IMR-90 (cell line): Measurements from ENCODE around the gene NT5DC2. TPM values are rescaled to one million over a fixed set of nuclear protein-coding genes. Genes with fewer than 3 reads are reported as not detected.

Source experiments
- ATAC-seq: fragments of 200-7000 bp; cut with Tn5 transposase; 2 replicates; pipeline ENCODE4 v1.9.1; 2020; ENCODE audit warnings: low read depth, mild to moderate bottlenecking, moderate library complexity
- BruUV-seq: library from RNA; stranded (reverse); fragments of 400-500 nt; replicated peaks from 2 replicates; lab custom pipeline; 2021; lab: Mats Ljungman, UMichigan
- CTCF ChIA-PET: fragments of 300-600 bp; formaldehyde crosslinking; extraction: SDS; loops from one replicate; lab custom pipeline; 2021; ENCODE audit warnings: antibody characterized with exemption; lab: Yijun Ruan, JAX
- POLR2A ChIA-PET: fragments of 300-600 bp; sonication (Branson Sonifier 250); formaldehyde crosslinking; loops from one replicate; lab custom pipeline; 2022; ENCODE audit warnings: antibody characterized with exemption; ENCODE audit not compliant: unreplicated experiment; lab: Charles Lee
- DNase-seq: peaks from one replicate; pipeline ENCODE4 v3.0.0; 2013
- H2AFZ ChIP-seq: replicated peaks from 2 replicates; pipeline ENCODE3; 2013; ENCODE audit warnings: low read length, mild to moderate bottlenecking; ENCODE audit not compliant: poor library complexity
- H2AK5ac ChIP-seq: 2 replicates; pipeline ENCODE4 v1.6.1; 2013; ENCODE audit warnings: low read depth, low read length, inconsistent platforms
- H2AK9ac ChIP-seq: replicated peaks from 2 replicates; pipeline ENCODE3; 2013; ENCODE audit warnings: mild to moderate bottlenecking, low read depth, low read length, moderate library complexity; ENCODE audit not compliant: poor library complexity
- H2BK120ac ChIP-seq: 2 replicates; pipeline ENCODE4 v1.6.1; 2013; ENCODE audit warnings: low read depth, low read length, inconsistent platforms
- H2BK15ac ChIP-seq: 3 replicates; pipeline ENCODE4 v1.6.1; 2013; ENCODE audit warnings: low read depth, low read length, inconsistent platforms
- H2BK20ac ChIP-seq: 2 replicates; pipeline ENCODE4 v1.6.1; 2013; ENCODE audit warnings: low read depth, mild to moderate bottlenecking, inconsistent platforms, low read length, moderate library complexity
- H2BK5ac ChIP-seq: 2 replicates; pipeline ENCODE4 v1.6.1; 2013; ENCODE audit warnings: mild to moderate bottlenecking, low read depth, low read length, inconsistent platforms; ENCODE audit not compliant: poor library complexity, severe bottlenecking
- H3K14ac ChIP-seq: replicated peaks from 2 replicates; pipeline ENCODE4 v1.6.1; 2013; ENCODE audit warnings: low read depth, low read length, inconsistent platforms
- H3K18ac ChIP-seq: 2 replicates; pipeline ENCODE4 v1.6.1; 2013; ENCODE audit warnings: low read depth, low read length, control low read depth
- H3K23ac ChIP-seq: 2 replicates; pipeline ENCODE4 v1.6.1; 2013; ENCODE audit warnings: low read depth, low read length, inconsistent platforms
- H3K27ac ChIP-seq: 2 replicates; pipeline ENCODE4 v1.5.1; 2013; ENCODE audit warnings: mild to moderate bottlenecking, control low read depth, low read length; ENCODE audit not compliant: insufficient read depth
- H3K27me3 ChIP-seq: 2 replicates; pipeline ENCODE4 v1.6.1; 2013; ENCODE audit warnings: low read length; ENCODE audit not compliant: control insufficient read depth, insufficient read depth
- H3K36me3 ChIP-seq: 2 replicates; pipeline ENCODE4 v1.6.1; 2013; ENCODE audit warnings: low read length, mixed read lengths; ENCODE audit not compliant: control insufficient read depth, insufficient read depth
- H3K4ac ChIP-seq: 2 replicates; pipeline ENCODE4 v1.6.1; 2013; ENCODE audit warnings: low read depth, low read length, inconsistent platforms
- H3K4me1 ChIP-seq: 2 replicates; pipeline ENCODE4 v1.6.1; 2013; ENCODE audit warnings: low read length, mixed read lengths; ENCODE audit not compliant: control insufficient read depth, insufficient read depth
- H3K4me2 ChIP-seq: 2 replicates; pipeline ENCODE4 v1.6.1; 2013; ENCODE audit warnings: low read depth, mild to moderate bottlenecking, control low read depth, low read length, moderate library complexity
- H3K4me3 ChIP-seq: 2 replicates; pipeline ENCODE4 v1.5.1; 2013; ENCODE audit warnings: low read depth, mild to moderate bottlenecking, control low read depth, low read length, moderate library complexity; ENCODE audit not compliant: insufficient read depth
- H3K56ac ChIP-seq: 2 replicates; pipeline ENCODE4 v1.6.1; 2013; ENCODE audit warnings: low read length, inconsistent platforms; ENCODE audit not compliant: insufficient read depth; ENCODE audit errors: extremely low read depth
- H3K79me1 ChIP-seq, 2 experiments: 2 replicates each; pipeline ENCODE4 v1.6.1; 2013; ENCODE audit warnings: low read length in 2 of 2, inconsistent platforms in 1 of 2, low read depth in 1 of 2
- H3K9ac ChIP-seq: 2 replicates; pipeline ENCODE4 v1.6.1; 2013; ENCODE audit warnings: low read depth, low read length, control low read depth
- H3K9me1 ChIP-seq: 2 replicates; pipeline ENCODE4 v1.6.1; 2013; ENCODE audit warnings: low read length, inconsistent platforms; ENCODE audit not compliant: insufficient read depth
- H3K9me3 ChIP-seq: 2 replicates; pipeline ENCODE4 v1.6.1; 2013; ENCODE audit warnings: low read length; ENCODE audit not compliant: control insufficient read depth, insufficient read depth
- H4K20me1 ChIP-seq: 2 replicates; pipeline ENCODE4 v1.6.1; 2013; ENCODE audit warnings: low read length, inconsistent platforms; ENCODE audit not compliant: insufficient read depth
- H4K5ac ChIP-seq: 2 replicates; pipeline ENCODE4 v1.6.1; 2013; ENCODE audit warnings: mild to moderate bottlenecking, low read depth, low read length, control low read depth
- H4K8ac ChIP-seq, 2 experiments: 2 replicates each; pipeline ENCODE4 v1.6.1; 2013; ENCODE audit warnings: low read depth in 2 of 2, low read length in 2 of 2, control low read depth in 1 of 2, inconsistent platforms in 1 of 2
- H4K91ac ChIP-seq: 2 replicates; pipeline ENCODE4 v1.6.1; 2013; ENCODE audit warnings: low read depth, low read length, inconsistent platforms; ENCODE audit not compliant: insufficient read depth
- MAZ ChIP-seq: IDR thresholded peaks from 2 replicates; pipeline ENCODE4 v1.6.1; 2012; ENCODE audit warnings: low read depth, mild to moderate bottlenecking, low read length, improper control_type of control experiment, moderate library complexity, borderline replicate concordance
- RAD21 ChIP-seq: IDR thresholded peaks from 2 replicates; pipeline ENCODE4 v1.6.1; 2012; ENCODE audit warnings: low read length, improper control_type of control experiment
- USF2 ChIP-seq: fragments of 150-350 bp; IDR thresholded peaks from 2 replicates; pipeline ENCODE4 v1.6.1; 2017; ENCODE audit warnings: mild to moderate bottlenecking, antibody characterized with exemption, low read length, low read depth
- WGBS, 2 experiments: methylation state at CpG; one replicate each; pipeline versions ENCODE4 v1.1.5 to v1.1.7; 2013; ENCODE audit warnings: missing lambda C conversion rate in 2 of 2; ENCODE audit not compliant: insufficient read length in 1 of 2; ENCODE audit errors: extremely low coverage in 2 of 2; 5-methylcytosine and 5-hydroxymethylcytosine counted together
- dilution Hi-C: fragments of 300-500 bp; cut with HindIII; formaldehyde crosslinking; loops from one replicate; pipeline ENCODE4 v1.14.3; 2018; ENCODE audit warnings: low sequenced_read_pairs; ENCODE audit not compliant: unreplicated experiment
- in situ Hi-C: fragments of 300-500 bp; cut with MboI; formaldehyde crosslinking; loops from 3 replicates; pipeline ENCODE4 v1.14.3; 2019; ENCODE audit warnings: low sequenced_read_pairs, inconsistent platforms, mixed read lengths
- intact Hi-C: fragments of 100-400 bp; cut with micrococcal nuclease; formaldehyde crosslinking; loops from 2 replicates; pipeline ENCODE4 v1.10.0; 2022
- polyA plus RNA-seq, 3 experiments: library from polyadenylated mRNA; depleted of rRNA; stranded (reverse); fragments of >200 nt; gene quantifications; 2 replicates each; pipeline ENCODE4 v1.2.3, GENCODE V29; 2012; ENCODE audit warnings: low replicate concordance in 1 of 3
- total RNA-seq: library from RNA; depleted of rRNA; stranded (reverse); fragments of >200 nt; gene quantifications from 2 replicates; pipeline ENCODE4 v1.2.3, GENCODE V29; 2012

NT5DC2 gene
- total and polyA plus RNA-seq, 2 of the 4 experiments (the other 2 are of a cell fraction): 161 to 200 TPM

DNA sequence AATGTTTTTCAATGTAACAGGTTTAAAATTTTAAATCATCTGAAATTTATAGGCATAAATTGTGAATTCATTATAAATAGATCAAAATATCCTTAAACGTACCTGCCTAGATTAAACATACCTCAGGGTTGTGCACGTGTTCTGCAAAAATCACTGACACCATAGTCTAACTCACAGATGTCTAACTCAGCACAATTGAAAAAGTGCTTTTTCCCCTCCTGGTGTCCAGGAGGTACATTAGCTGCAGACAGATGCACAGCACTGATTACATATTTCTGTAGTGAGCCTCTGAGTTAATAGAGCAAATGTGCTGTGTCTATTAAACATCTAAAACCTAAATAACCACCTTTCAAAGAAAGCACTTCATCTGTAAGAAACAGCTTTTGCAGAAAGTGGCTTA lies 13.5 kb upstream of the NT5DC2 start:
- H3K36me3 ChIP-seq: peaks cover 23% of the 10 kb centered on the region
- H3K9me3 ChIP-seq: no peaks in the 10 kb centered on the region
- H3K79me1 ChIP-seq: peaks cover 9 to 25% of the 10 kb centered on the region in 2 experiments; a peak in 3 of 4 replicates
- dilution Hi-C loops (no loop called here), intact Hi-C loops (no loop called here), in situ Hi-C loops (no loop called here)
- TF ChIP-seq MAZ (no peak), USF2 (no peak), RAD21 (no peak)
- no peak overlapping the region for H3K27ac ChIP-seq
- H3K9ac ChIP-seq: no peak overlapping the region
- H2AFZ ChIP-seq: no peak overlapping the region
- WGBS, 2 experiments: no CpG with 5 or more reads among the region's 2 CpGs
- BruUV-seq: no TSS peak
- H2AK5ac ChIP-seq: no peak overlapping the region
- ChIA-PET POLR2A (no interaction called here), CTCF (no interaction called here)
- no peak overlapping the region for H3K4me3 ChIP-seq
- no peak overlapping the region for H3K14ac ChIP-seq
- no peak overlapping the region for H4K8ac ChIP-seq
- H4K5ac ChIP-seq: no peak overlapping the region
- peak; percentile 22; the same call in 1 of the 2 replicates for ATAC-seq
- no peaks in the 10 kb centered on the region for H3K9me1 ChIP-seq
- no peak overlapping the region for H3K4me2 ChIP-seq
- no peak overlapping the region for H2BK20ac ChIP-seq
- no peak overlapping the region for H2BK120ac ChIP-seq
- no peak overlapping the region for H3K18ac ChIP-seq
- H3K56ac ChIP-seq: no peak overlapping the region
- H3K4me1 ChIP-seq: peaks cover 2% of the 10 kb centered on the region; the same call in 1 of the 2 replicates
- no peak overlapping the region for H2BK15ac ChIP-seq
- H3K23ac ChIP-seq: no peak overlapping the region
- H2AK9ac ChIP-seq: no peak overlapping the region
- no peak overlapping the region for H4K91ac ChIP-seq
- peak overlapping the region; percentile 20 for H2BK5ac ChIP-seq
- H3K27me3 ChIP-seq: no peaks in the 10 kb centered on the region
- no peak for DNase-seq
- no peak overlapping the region for H3K4ac ChIP-seq
- peaks cover 3% of the 10 kb centered on the region for H4K20me1 ChIP-seq
